Activated CD4-positive, alpha-beta T cell treated with anti-CD3 and anti-CD28 coated beads, Interleukin-2, amount 10 ng/mL, durations not matched to agents 24 days and 14 days (primary cell): ENCODE results near the gene SEMA4C. TPM values are rescaled to one million over a fixed set of nuclear protein-coding genes. Genes with fewer than 3 reads are reported as not detected.
"Not testable (repeated sequence)": the region's sequence is repeated elsewhere in the genome, so short reads cannot be mapped to it uniquely, and the experiment has no call there.

Experiments
- DNase-seq: peaks from one replicate; pipeline ENCODE4 v3.0.0; 2022
- H3K27ac Mint-ChIP-seq: one replicate; pipeline ENCODE4 v1.8.0; 2022; ENCODE audit warnings: mild to moderate bottlenecking, mixed read lengths
- H3K27me3 Mint-ChIP-seq: one replicate; pipeline ENCODE4 v1.8.0; 2022; ENCODE audit warnings: mixed read lengths
- H3K36me3 Mint-ChIP-seq: one replicate; pipeline ENCODE4 v1.8.0; 2022; ENCODE audit warnings: low read depth, mild to moderate bottlenecking, mixed read lengths
- H3K4me1 Mint-ChIP-seq: one replicate; pipeline ENCODE4 v1.8.0; 2021; ENCODE audit warnings: mixed read lengths
- H3K4me3 Mint-ChIP-seq: one replicate; pipeline ENCODE4 v1.8.0; 2022; ENCODE audit warnings: mild to moderate bottlenecking, moderate library complexity, mixed read lengths
- H3K9me3 Mint-ChIP-seq: one replicate; pipeline ENCODE4 v1.8.0; 2021; ENCODE audit warnings: mixed read lengths
- intact Hi-C: fragments of 100-400 bp; cut with micrococcal nuclease; formaldehyde crosslinking; loops from one replicate; pipeline ENCODE4 v1.15.1; 2023
- total RNA-seq: library from RNA; stranded (reverse); gene quantifications from 2 replicates; pipeline ENCODE4 v1.2.3, GENCODE V29; 2022

Gene SEMA4C
- total RNA-seq, 1 donor from 2014 or later = 26.1 TPM

- DNase-seq = peak; percentile 77
- H3K9me3 Mint-ChIP-seq = no peaks in the 10 kb centered on the region
- peaks cover 29% of the 10 kb centered on the region for H3K4me1 Mint-ChIP-seq
- no peak overlapping the region for H3K27ac Mint-ChIP-seq
- H3K4me3 Mint-ChIP-seq = peak overlapping the region; percentile 39
- H3K36me3 Mint-ChIP-seq = no peaks in the 10 kb centered on the region
- intact Hi-C loops = no loop called here
- H3K27me3 Mint-ChIP-seq = peaks cover 2% of the 10 kb centered on the region
These were observed 21.9 kb upstream of the SEMA4C start for GRCh38 chr2:96891591-96892333.

DNA sequence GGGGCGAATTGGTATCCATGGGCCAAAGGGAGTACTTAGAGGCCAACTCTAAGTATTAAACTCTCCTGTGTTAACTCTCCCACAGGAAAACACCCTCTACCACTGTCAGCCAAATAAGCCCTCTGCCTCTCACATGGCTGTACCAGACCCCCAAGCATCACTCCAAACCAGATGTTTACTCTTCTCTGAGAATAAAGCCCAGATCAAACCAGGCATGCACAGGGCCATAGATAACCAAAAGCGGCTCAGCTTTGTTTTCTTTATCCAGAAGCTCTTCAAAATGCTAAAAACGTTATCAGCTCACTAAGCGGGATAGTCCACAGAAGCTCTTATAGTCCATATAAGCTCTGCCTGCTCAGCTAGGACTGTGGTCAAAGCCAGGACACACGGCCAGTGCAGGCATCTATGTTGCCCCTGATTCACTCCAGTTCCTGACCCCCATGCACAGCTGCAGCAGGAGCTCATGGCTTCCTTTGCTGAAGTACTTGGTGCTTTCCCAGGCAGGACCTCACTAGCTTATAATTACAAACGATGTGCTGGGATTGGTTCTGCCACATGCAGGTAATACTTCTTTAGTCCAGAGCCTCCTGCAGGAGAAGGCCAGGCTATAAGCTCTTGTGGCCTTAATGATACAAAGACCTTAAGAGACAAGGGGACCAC, 21.0 kb upstream of the SEMA4C start:
- intact Hi-C loops = no loop called here
- Mint-ChIP-seq H3K4me1 (peaks cover 23% of the 10 kb centered on the region), H3K27me3 (peaks cover 4% of the 10 kb centered on the region), H3K27ac (no peak overlapping the region), H3K9me3 (no peaks in the 10 kb centered on the region), H3K36me3 (no peaks in the 10 kb centered on the region), H3K4me3 (peak overlapping the region; percentile 39)
- DNase-seq = no peak

- intact Hi-C loops = no loop called here
- H3K36me3 Mint-ChIP-seq = no peaks in the 10 kb centered on the region
These were observed 20.4 kb upstream of the SEMA4C start for GRCh38 chr2:96890252-96890651.

DNA sequence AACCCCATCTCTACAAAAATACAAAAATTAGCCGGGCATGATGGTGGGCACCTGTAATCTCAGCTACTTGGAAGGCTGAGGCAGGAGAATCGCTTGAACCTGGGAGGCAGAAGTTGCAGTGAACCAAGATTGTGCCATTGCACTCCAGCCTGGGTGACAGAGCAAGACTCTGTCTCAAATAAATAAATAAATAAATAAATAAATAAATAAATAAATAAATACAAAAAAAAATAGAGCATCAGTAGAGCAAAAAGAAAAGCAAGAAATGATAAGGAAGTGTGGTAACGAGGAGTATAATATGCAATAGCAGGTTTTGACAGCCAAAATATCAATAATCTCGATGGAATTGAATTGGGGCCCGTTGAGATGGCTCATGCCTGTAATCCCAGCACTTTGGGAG, 19.6 kb upstream of the SEMA4C start:
- H3K4me3 Mint-ChIP-seq, H3K27ac Mint-ChIP-seq, H3K27me3 Mint-ChIP-seq, DNase-seq, intact Hi-C loops, H3K36me3 Mint-ChIP-seq, H3K9me3 Mint-ChIP-seq: not testable (repeated sequence)
- H3K4me1 Mint-ChIP-seq = peaks cover 20% of the 10 kb centered on the region

More at GRCh38 chr2:96890252-96890651, 20.4 kb upstream of the SEMA4C start:
- Mint-ChIP-seq H3K27ac (no peak overlapping the region), H3K4me1 (peaks cover 23% of the 10 kb centered on the region), H3K27me3 (peaks cover 4% of the 10 kb centered on the region), H3K9me3 (no peaks in the 10 kb centered on the region), H3K4me3 (no peak overlapping the region)
- DNase-seq = no peak

DNA sequence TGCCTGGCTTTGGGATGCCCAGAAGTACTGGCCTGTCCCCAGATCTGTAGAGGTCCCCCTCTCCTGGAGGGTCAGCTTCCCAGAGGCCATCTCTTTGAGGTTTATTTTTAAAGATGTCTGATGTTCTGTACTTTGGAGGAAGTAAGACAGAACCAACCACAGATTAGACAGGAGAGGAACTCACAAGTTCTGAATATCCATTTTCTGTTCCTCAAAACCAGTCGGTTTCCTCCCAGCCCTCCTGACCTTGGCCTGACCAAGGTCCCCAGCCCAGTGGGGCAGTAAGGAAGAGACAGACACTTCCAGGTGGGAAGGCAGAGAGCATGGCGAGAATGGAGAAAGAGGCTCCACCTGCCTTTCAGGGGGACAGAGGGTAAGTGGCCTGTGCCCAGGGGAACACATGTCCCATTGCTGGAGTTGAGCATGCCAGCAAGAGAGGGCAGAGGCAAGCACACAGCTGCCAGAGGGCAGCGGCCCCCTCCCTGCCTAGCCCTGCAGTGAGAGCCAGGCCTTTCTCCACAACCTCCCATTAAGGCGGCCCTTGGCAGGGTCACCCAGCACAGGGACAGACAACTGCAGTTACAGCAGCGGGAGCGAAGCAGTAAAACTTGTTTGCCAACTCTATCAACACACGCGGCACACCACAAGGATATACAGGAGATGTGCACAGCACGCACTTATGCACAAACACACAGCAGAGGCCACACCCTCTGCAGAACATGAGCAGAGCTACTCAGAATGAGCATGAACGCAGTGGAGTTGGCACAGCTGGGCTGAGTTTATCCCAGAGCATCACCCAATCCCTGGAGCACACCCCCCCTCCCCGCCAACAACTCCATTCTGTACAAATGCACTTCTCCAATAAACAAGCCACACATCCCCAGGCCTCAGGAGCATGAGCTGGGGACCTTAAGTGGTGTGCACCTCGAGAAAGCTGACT, 18.5 kb upstream of the SEMA4C start:
- no peaks in the 10 kb centered on the region for H3K36me3 Mint-ChIP-seq
- H3K4me1 Mint-ChIP-seq = peaks cover 20% of the 10 kb centered on the region
- DNase-seq = no peak
- no peaks in the 10 kb centered on the region for H3K9me3 Mint-ChIP-seq
- no peak overlapping the region for H3K27ac Mint-ChIP-seq
- H3K4me3 Mint-ChIP-seq = no peak overlapping the region
- peaks cover 5% of the 10 kb centered on the region for H3K27me3 Mint-ChIP-seq
- intact Hi-C loops = no loop called here

GRCh38 chr2:96887493-96888012, 17.7 kb upstream of the SEMA4C start:
- Mint-ChIP-seq H3K4me1 (peaks cover 19% of the 10 kb centered on the region), H3K36me3 (no peaks in the 10 kb centered on the region), H3K9me3 (no peaks in the 10 kb centered on the region), H3K27me3 (peaks cover 5% of the 10 kb centered on the region), H3K4me3 (no peak overlapping the region), H3K27ac (no peak overlapping the region)
- no peak for DNase-seq
- intact Hi-C loops = no loop called here

- intact Hi-C loops = no loop called here
- H3K4me3 Mint-ChIP-seq = no peak overlapping the region
- peaks cover 5% of the 10 kb centered on the region for H3K27me3 Mint-ChIP-seq
- H3K36me3 Mint-ChIP-seq = no peaks in the 10 kb centered on the region
- no peak overlapping the region for H3K27ac Mint-ChIP-seq
- no peaks in the 10 kb centered on the region for H3K9me3 Mint-ChIP-seq
- peaks cover 8% of the 10 kb centered on the region for H3K4me1 Mint-ChIP-seq
- no peak for DNase-seq
These were observed 15.8 kb upstream of the SEMA4C start for GRCh38 chr2:96885432-96886347.

DNA sequence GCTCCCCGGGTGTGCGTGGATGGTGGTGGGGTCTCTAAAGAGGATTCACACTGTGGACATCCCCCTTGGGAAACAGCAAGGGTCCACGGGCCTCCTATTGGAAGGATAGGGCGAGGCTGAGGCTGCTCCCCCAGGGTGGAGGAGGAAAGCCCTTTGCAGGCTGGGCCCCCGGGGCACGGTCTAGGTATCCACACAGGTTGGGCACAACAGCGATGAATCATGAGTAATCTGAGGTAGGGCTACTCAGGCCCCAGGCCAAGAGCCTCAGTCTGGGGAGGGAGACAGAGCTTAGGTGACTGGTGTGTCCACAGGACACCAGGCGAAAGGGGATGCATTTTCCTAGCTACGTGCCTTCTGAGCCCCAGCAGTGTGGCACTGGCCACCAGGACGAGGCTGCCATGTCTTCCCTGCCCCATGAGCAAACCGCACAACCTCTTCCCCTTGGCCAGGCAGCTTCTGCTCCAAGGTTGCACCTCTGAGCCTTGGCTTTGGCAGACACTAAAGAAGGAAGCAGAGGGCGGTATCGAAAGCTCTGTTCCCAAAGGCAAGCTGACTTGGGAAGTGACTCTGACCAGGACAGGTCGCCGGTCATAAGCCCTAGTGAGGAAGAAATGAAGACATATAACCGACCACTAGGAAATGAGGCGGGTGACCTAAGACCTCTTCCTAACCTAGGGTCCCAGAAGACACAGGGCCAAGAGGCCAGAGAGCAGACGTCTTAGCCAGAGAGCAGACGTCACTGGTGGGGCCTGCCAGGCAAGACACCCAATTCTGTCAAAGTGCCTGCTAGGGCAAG, 14.6 kb upstream of the SEMA4C start:
- Mint-ChIP-seq H3K9me3 (no peaks in the 10 kb centered on the region), H3K4me3 (no peak overlapping the region), H3K36me3 (no peaks in the 10 kb centered on the region), H3K27ac (no peak overlapping the region), H3K27me3 (peaks cover 5% of the 10 kb centered on the region), H3K4me1 (peaks cover 7% of the 10 kb centered on the region)
- DNase-seq = no peak
- intact Hi-C loops = no loop called here

GRCh38 chr2:96883306-96883705, 13.4 kb upstream of the SEMA4C start:
- Mint-ChIP-seq H3K27ac (no peak overlapping the region), H3K27me3 (peaks cover 5% of the 10 kb centered on the region), H3K4me1 (peaks cover 5% of the 10 kb centered on the region), H3K4me3 (no peak overlapping the region), H3K36me3 (no peaks in the 10 kb centered on the region), H3K9me3 (no peaks in the 10 kb centered on the region)
- intact Hi-C loops = no loop called here
- no peak for DNase-seq

- H3K27me3 Mint-ChIP-seq = peaks cover 5% of the 10 kb centered on the region
- no peak for DNase-seq
- H3K4me3 Mint-ChIP-seq = no peak overlapping the region
- intact Hi-C loops = no loop called here
- H3K36me3 Mint-ChIP-seq = no peaks in the 10 kb centered on the region
- no peak overlapping the region for H3K27ac Mint-ChIP-seq
- H3K9me3 Mint-ChIP-seq = no peaks in the 10 kb centered on the region
- H3K4me1 Mint-ChIP-seq = peaks cover 2% of the 10 kb centered on the region
These were observed 13.0 kb upstream of the SEMA4C start for GRCh38 chr2:96882906-96883305.

DNA sequence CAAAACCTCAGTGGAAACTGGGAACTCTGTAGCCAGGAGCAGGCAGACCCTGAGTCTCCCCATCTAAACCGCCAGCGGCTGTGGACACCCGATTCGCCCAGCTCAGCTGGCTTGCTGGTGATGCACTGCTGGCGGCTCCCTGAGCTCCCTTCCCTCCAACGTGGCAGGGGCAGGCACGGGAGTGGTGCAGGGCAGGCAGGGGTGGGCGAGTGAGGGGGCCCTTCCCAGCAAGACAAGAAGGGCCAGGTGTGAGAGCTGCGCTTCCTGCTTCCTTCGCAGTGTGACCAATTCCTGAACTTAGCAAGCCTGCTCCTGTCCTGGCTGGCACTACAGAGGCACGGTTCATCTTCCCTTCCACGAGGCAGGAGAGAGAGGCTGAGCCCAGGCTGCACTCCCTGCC, 12.3 kb upstream of the SEMA4C start:
- Mint-ChIP-seq H3K27ac (no peak overlapping the region), H3K36me3 (no peaks in the 10 kb centered on the region), H3K4me1 (peaks cover under 1% of the 10 kb centered on the region)

DNA sequence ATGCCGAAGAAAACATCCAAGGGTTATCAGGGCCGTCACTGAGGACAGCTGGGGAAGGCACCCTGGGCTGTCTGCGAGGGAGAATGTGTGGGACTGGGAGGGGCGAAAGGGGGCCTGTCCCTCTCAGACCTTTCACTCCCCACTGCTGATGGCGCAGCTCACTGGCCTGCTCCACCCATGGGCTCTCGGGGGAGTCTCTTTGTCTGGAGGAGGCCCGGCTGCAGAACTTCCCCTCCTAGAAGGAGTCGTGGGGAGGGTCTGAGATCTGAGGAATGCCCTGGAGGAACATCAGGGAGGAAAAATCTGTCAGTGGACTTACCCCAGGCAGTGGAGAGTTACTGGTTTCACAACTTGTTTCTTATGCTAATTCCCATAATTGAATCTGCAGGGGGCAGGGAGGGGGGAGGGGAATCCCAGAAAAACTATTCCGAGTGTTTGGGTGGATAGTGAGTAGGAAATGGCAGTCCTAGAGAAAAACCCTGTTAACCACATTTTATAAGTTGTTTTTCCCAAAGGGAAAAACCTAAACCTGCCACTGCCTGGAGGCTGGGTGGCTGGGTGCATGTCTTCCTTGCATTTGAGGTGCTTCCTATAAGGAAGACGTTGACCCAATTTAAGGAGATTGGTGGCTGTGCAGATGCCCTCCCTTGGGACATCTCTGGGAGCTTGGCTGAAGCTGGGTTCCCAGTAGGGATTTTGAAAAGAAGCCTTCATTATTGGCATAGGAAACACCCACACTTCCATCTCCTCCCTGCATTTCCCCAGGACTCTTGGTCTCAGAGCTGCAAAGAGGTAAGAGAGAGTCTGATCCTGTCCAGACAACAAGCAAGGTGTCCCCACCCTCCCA, 11.7 kb upstream of the SEMA4C start:
- DNase-seq = no peak
- H3K27me3 Mint-ChIP-seq = peaks cover 3% of the 10 kb centered on the region
- no peaks in the 10 kb centered on the region for H3K36me3 Mint-ChIP-seq
- H3K4me3 Mint-ChIP-seq = no peak overlapping the region
- H3K9me3 Mint-ChIP-seq = no peaks in the 10 kb centered on the region
- intact Hi-C loops = no loop called here
- H3K4me1 Mint-ChIP-seq = no peaks in the 10 kb centered on the region
- no peak overlapping the region for H3K27ac Mint-ChIP-seq

More for the DNA sequence above, 12.3 kb upstream of the SEMA4C start:
- intact Hi-C loops = no loop called here
- no peak overlapping the region for H3K4me3 Mint-ChIP-seq
- no peak for DNase-seq
- H3K27me3 Mint-ChIP-seq = peaks cover 4% of the 10 kb centered on the region
- H3K9me3 Mint-ChIP-seq = no peaks in the 10 kb centered on the region
